ENCODE results near the gene BCL2L12. TPM values are rescaled to one million over a fixed set of nuclear protein-coding genes. Genes with fewer than 3 reads are reported as not detected.

BCL2L12 gene
- total and polyA plus RNA-seq, 4 donors, result 1.6 to 15.7 (median 6.8) TPM

DNA sequence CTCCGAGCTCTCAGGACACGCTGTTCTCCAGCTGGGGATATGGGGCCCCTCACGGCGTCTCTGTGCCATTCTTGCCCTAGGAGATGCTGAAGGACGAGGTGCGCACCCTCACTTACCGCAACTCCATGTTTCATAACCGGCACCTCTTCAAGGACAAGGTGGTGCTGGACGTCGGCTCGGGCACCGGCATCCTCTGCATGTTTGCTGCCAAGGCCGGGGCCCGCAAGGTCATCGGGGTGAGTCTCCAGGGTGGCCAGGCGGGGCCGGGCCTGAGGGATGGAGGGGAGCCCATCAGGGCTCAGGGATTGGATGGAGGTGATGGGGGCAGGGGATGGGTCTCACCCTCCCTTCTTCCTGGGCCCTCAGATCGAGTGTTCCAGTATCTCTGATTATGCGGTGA lies 16.1 kb downstream of the BCL2L12 start:
- Histone ChIP-seq H3K4me3 (ENCODE audit: low read depth in 1 of 3, low read length in 3 of 3) (no peak overlapping the region), H3K36me3 (ENCODE audit: control insufficient read depth in 4 of 4, insufficient read depth in 3 of 4, low read depth in 1 of 4, low read length in 3 of 4) (peaks cover 6 to 39% (median 13%) of the 10 kb centered on the region in 4 donors), H3K9ac (ENCODE audit: low read depth in 1 of 2, low read length in 2 of 2) (no peak overlapping the region), H3K27ac (ENCODE audit: low read depth in 1 of 2, low read length in 2 of 2) (no peak overlapping the region), H3K27me3 (ENCODE audit: control insufficient read depth in 4 of 4, insufficient read depth in 4 of 4, low read length in 3 of 4) (no peaks in the 10 kb centered on the region), H3K4me1 (ENCODE audit: control insufficient read depth in 4 of 4, insufficient read depth in 4 of 4, low read length in 3 of 4) (peaks cover 2 to 37% (median 20%) of the 10 kb centered on the region in 4 donors), H3K9me3 (ENCODE audit: control insufficient read depth in 4 of 4, low read length in 3 of 4) (no peaks in the 10 kb centered on the region)
- TF ChIP-seq FOXA1 (IDR thresholded peaks at IDR 0.05), result no peak
- DNase-seq (ENCODE audit: low spot score), result no peak
- WGBS, result 90% methylated on average over 19 of the region's 19 CpGs

DNA sequence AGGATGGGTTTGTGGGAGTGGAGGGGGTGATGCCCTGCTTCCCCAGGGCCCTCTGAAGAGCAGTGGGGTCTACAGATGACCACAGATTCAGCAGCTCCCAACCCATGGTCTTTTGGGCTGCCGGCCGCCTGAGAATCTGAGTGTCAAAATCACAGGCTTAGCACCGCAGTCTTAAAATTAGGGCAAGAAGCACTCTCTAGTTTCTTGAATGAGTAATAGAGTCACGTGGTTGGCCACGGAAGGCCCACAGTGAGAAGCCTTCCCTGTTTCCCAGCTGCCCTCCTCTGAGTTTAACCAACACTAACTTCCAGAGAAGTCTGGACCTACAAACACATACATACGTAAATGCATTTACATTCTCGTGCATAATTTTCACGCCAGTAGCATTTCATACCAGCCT lies 16.5 kb downstream of the BCL2L12 start:
- Histone ChIP-seq H3K4me1 (ENCODE audit: control insufficient read depth in 4 of 4, insufficient read depth in 4 of 4, low read length in 3 of 4) (peaks cover 2 to 37% (median 20%) of the 10 kb centered on the region in 4 donors), H3K9ac (ENCODE audit: low read depth in 1 of 2, low read length in 2 of 2) (no peak overlapping the region), H3K36me3 (ENCODE audit: control insufficient read depth in 4 of 4, insufficient read depth in 3 of 4, low read depth in 1 of 4, low read length in 3 of 4) (peaks cover 6 to 42% (median 14%) of the 10 kb centered on the region in 4 donors), H3K27me3 (ENCODE audit: control insufficient read depth in 4 of 4, insufficient read depth in 4 of 4, low read length in 3 of 4) (no peaks in the 10 kb centered on the region), H3K4me3 (ENCODE audit: low read depth in 1 of 3, low read length in 3 of 3) (no peak overlapping the region), H3K27ac (ENCODE audit: low read depth in 1 of 2, low read length in 2 of 2) (no peak overlapping the region), H3K9me3 (ENCODE audit: control insufficient read depth in 4 of 4, low read length in 3 of 4) (no peaks in the 10 kb centered on the region)
- no peak for DNase-seq (ENCODE audit: low spot score)
- TF ChIP-seq RAD21 (IDR thresholded peaks at IDR 0.05), result no peak
- no peak for TF ChIP-seq FOXA2 (IDR thresholded peaks at IDR 0.05)
- TF ChIP-seq EGR1 (IDR thresholded peaks at IDR 0.05; ENCODE audit: low read depth in 2 of 2), result no peak
- 94% methylated on average over 8 of the region's 8 CpGs for WGBS

DNA sequence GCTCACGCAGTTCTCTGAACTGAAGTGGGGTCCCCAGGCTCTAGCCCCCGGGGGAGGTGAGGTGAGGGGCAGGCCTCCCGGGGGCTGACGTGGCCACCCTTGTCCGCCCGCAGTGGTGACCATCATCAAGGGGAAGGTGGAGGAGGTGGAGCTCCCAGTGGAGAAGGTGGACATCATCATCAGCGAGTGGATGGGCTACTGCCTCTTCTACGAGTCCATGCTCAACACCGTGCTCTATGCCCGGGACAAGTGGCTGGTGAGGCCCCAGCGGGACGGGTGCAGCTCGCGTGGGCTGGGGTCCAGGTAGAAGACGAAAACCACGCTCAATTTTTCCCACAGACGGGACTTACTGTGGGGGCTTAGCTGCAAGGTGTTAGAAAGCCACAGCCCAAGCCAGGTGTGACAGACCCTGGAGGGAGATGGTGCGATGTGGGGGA lies 18.1 kb downstream of the BCL2L12 start:
- Histone ChIP-seq H3K27ac (ENCODE audit: low read depth in 1 of 2, low read length in 2 of 2) (no peak overlapping the region), H3K9me3 (ENCODE audit: control insufficient read depth in 4 of 4, low read length in 3 of 4) (no peaks in the 10 kb centered on the region), H3K4me3 (ENCODE audit: low read depth in 1 of 3, low read length in 3 of 3) (no peak overlapping the region), H3K27me3 (ENCODE audit: control insufficient read depth in 4 of 4, insufficient read depth in 4 of 4, low read length in 3 of 4) (no peaks in the 10 kb centered on the region), H3K9ac (ENCODE audit: low read depth in 1 of 2, low read length in 2 of 2) (no peak overlapping the region), H3K36me3 (ENCODE audit: control insufficient read depth in 4 of 4, insufficient read depth in 3 of 4, low read depth in 1 of 4, low read length in 3 of 4) (peaks cover 6 to 49% (median 16%) of the 10 kb centered on the region in 4 donors), H3K4me1 (ENCODE audit: control insufficient read depth in 4 of 4, insufficient read depth in 4 of 4, low read length in 3 of 4) (peaks cover 2 to 30% (median 15%) of the 10 kb centered on the region in 4 donors)
- WGBS, result 96% methylated on average over 18 of the region's 18 CpGs
- DNase-seq (ENCODE audit: low spot score), result no peak
- no peak for TF ChIP-seq YY1 (IDR thresholded peaks at IDR 0.05)
- no peak for TF ChIP-seq FOXA2 (IDR thresholded peaks at IDR 0.05)
- TF ChIP-seq RXRA (IDR thresholded peaks at IDR 0.05), result no peak
- TF ChIP-seq EGR1 (IDR thresholded peaks at IDR 0.05; ENCODE audit: low read depth in 2 of 2), result no peak
- TF ChIP-seq, protein P1, sequence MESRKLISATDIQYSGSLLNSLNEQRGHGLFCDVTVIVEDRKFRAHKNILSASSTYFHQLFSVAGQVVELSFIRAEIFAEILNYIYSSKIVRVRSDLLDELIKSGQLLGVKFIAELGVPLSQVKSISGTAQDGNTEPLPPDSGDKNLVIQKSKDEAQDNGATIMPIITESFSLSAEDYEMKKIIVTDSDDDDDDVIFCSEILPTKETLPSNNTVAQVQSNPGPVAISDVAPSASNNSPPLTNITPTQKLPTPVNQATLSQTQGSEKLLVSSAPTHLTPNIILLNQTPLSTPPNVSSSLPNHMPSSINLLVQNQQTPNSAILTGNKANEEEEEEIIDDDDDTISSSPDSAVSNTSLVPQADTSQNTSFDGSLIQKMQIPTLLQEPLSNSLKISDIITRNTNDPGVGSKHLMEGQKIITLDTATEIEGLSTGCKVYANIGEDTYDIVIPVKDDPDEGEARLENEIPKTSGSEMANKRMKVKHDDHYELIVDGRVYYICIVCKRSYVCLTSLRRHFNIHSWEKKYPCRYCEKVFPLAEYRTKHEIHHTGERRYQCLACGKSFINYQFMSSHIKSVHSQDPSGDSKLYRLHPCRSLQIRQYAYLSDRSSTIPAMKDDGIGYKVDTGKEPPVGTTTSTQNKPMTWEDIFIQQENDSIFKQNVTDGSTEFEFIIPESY (IDR thresholded peaks at IDR 0.05), result no peak
- TF ChIP-seq, protein P2, sequence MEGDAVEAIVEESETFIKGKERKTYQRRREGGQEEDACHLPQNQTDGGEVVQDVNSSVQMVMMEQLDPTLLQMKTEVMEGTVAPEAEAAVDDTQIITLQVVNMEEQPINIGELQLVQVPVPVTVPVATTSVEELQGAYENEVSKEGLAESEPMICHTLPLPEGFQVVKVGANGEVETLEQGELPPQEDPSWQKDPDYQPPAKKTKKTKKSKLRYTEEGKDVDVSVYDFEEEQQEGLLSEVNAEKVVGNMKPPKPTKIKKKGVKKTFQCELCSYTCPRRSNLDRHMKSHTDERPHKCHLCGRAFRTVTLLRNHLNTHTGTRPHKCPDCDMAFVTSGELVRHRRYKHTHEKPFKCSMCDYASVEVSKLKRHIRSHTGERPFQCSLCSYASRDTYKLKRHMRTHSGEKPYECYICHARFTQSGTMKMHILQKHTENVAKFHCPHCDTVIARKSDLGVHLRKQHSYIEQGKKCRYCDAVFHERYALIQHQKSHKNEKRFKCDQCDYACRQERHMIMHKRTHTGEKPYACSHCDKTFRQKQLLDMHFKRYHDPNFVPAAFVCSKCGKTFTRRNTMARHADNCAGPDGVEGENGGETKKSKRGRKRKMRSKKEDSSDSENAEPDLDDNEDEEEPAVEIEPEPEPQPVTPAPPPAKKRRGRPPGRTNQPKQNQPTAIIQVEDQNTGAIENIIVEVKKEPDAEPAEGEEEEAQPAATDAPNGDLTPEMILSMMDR (IDR thresholded peaks at IDR 0.05; ENCODE audit: low read depth, low read length, missing input control), result no peak
- no peak for TF ChIP-seq RAD21 (IDR thresholded peaks at IDR 0.05)
- TF ChIP-seq, protein P3, sequence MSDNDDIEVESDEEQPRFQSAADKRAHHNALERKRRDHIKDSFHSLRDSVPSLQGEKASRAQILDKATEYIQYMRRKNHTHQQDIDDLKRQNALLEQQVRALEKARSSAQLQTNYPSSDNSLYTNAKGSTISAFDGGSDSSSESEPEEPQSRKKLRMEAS (IDR thresholded peaks at IDR 0.05), result no peak
- no peak for TF ChIP-seq GABPA (IDR thresholded peaks at IDR 0.05 in 1 of 2, conservative IDR thresholded peaks at IDR 0.05 in 1 of 2)
- no peak for TF ChIP-seq HNF4A (conservative IDR thresholded peaks at IDR 0.05)
- TF ChIP-seq, protein P4, sequence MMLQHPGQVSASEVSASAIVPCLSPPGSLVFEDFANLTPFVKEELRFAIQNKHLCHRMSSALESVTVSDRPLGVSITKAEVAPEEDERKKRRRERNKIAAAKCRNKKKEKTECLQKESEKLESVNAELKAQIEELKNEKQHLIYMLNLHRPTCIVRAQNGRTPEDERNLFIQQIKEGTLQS (IDR thresholded peaks at IDR 0.05), result no peak
- TF ChIP-seq JUND (IDR thresholded peaks at IDR 0.05), result no peak
